Liver (tissue), 9 donors: Measurements from ENCODE around the gene SYCP2. TPM values are rescaled to one million over a fixed set of nuclear protein-coding genes. Genes with fewer than 3 reads are reported as not detected.

Experiments used
- DNase-seq: peaks from one replicate; pipeline ENCODE4 v3.0.0-alpha.2; 2017; ENCODE audit warnings: low spot score
- H3K27ac ChIP-seq, 2 donors: one replicate each; pipeline ENCODE4 v1.7.0; 2013; ENCODE audit warnings: inconsistent platforms in 2 of 2, low read length in 2 of 2, control low read depth in 1 of 2, low read depth in 1 of 2, mild to moderate bottlenecking in 1 of 2
- H3K27me3 ChIP-seq, 4 donors: one replicate each; pipeline versions ENCODE4 v1.6.1 to v1.7.0; 2013; ENCODE audit warnings: low read length in 3 of 4, inconsistent platforms in 1 of 4, mild to moderate bottlenecking in 1 of 4, moderate library complexity in 1 of 4; ENCODE audit not compliant: control insufficient read depth in 4 of 4, insufficient read depth in 4 of 4
- H3K36me3 ChIP-seq, 4 donors: one replicate each; pipeline versions ENCODE4 v1.6.1 to v1.7.0; 2013; ENCODE audit warnings: low read length in 3 of 4, mild to moderate bottlenecking in 3 of 4, low read depth in 1 of 4, moderate library complexity in 1 of 4; ENCODE audit not compliant: control insufficient read depth in 4 of 4, insufficient read depth in 3 of 4
- H3K4me1 ChIP-seq, 4 donors: one replicate each; pipeline versions ENCODE4 v1.6.1 to v1.7.0; 2013; ENCODE audit warnings: low read length in 3 of 4, mild to moderate bottlenecking in 3 of 4, moderate library complexity in 1 of 4; ENCODE audit not compliant: control insufficient read depth in 4 of 4, insufficient read depth in 4 of 4
- H3K4me3 ChIP-seq, 3 donors: one replicate each; pipeline versions ENCODE4 v1.6.1 to v1.7.0; 2013; ENCODE audit warnings: low read length in 3 of 3, control low read depth in 1 of 3, low read depth in 1 of 3, mild to moderate bottlenecking in 1 of 3
- H3K9ac ChIP-seq, 2 donors: one replicate each; pipeline ENCODE4 v1.7.0; 2013; ENCODE audit warnings: low read length in 2 of 2, mild to moderate bottlenecking in 2 of 2, moderate library complexity in 2 of 2, control low read depth in 1 of 2, low read depth in 1 of 2
- H3K9me3 ChIP-seq, 4 donors: one replicate each; pipeline versions ENCODE4 v1.6.1 to v1.7.0; 2013; ENCODE audit warnings: low read length in 3 of 4; ENCODE audit not compliant: control insufficient read depth in 4 of 4
- ATF3 ChIP-seq: IDR thresholded peaks from 2 replicates; pipeline ENCODE4 v1.6.1; 2016; ENCODE audit warnings: antibody characterized with exemption
- CTCF ChIP-seq: fragments of 150-350 bp; IDR thresholded peaks from 2 replicates; pipeline ENCODE4 v1.5.1; 2017; ENCODE audit warnings: improper control_type of control experiment, low read depth, low read length; ENCODE audit not compliant: missing input control
- EGR1 ChIP-seq, 2 donors: IDR thresholded peaks; 2 replicates each; pipeline ENCODE4 v1.6.1; 2016 to 2018; ENCODE audit warnings: antibody characterized with exemption in 2 of 2, low read depth in 2 of 2
- FOXA1 ChIP-seq: IDR thresholded peaks from 2 replicates; pipeline ENCODE4 v1.6.1; 2016; ENCODE audit warnings: antibody characterized with exemption
- FOXA2 ChIP-seq: IDR thresholded peaks from 2 replicates; pipeline ENCODE4 v1.6.1; 2016; ENCODE audit warnings: antibody characterized with exemption
- GABPA ChIP-seq, 2 donors: IDR thresholded peaks in 1 of 2; conservative IDR thresholded peaks in 1 of 2; 2 replicates each; pipeline ENCODE4 v1.6.1; 2016; ENCODE audit warnings: antibody characterized with exemption in 2 of 2, mild to moderate bottlenecking in 1 of 2, moderate library complexity in 1 of 2
- HNF4A ChIP-seq, 2 donors: conservative IDR thresholded peaks; 2 replicates each; pipeline ENCODE4 v1.6.1; 2016; ENCODE audit warnings: antibody characterized with exemption in 2 of 2, mild to moderate bottlenecking in 2 of 2
- HNF4G ChIP-seq: IDR thresholded peaks from 2 replicates; pipeline ENCODE4 v1.6.1; 2016; ENCODE audit warnings: antibody characterized with exemption
- JUND ChIP-seq, 2 donors: IDR thresholded peaks; 2 replicates each; pipeline ENCODE4 v1.6.1; 2016; ENCODE audit warnings: antibody characterized with exemption in 2 of 2
- MAX ChIP-seq: IDR thresholded peaks from 2 replicates; pipeline ENCODE4 v1.6.1; 2016; ENCODE audit warnings: antibody characterized with exemption
- NR2F2 ChIP-seq: IDR thresholded peaks from 2 replicates; pipeline ENCODE4 v1.6.1; 2016; ENCODE audit warnings: antibody characterized with exemption
- RAD21 ChIP-seq, 2 donors: IDR thresholded peaks; 2 replicates each; pipeline ENCODE4 v1.6.1; 2016; ENCODE audit warnings: antibody characterized with exemption in 2 of 2, mild to moderate bottlenecking in 2 of 2
- REST ChIP-seq: IDR thresholded peaks from 2 replicates; pipeline ENCODE4 v1.6.1; 2016; ENCODE audit warnings: antibody characterized with exemption, mild to moderate bottlenecking
- RXRA ChIP-seq, 2 donors: IDR thresholded peaks; 2 replicates each; pipeline ENCODE4 v1.6.1; 2017 to 2018; ENCODE audit warnings: antibody characterized with exemption in 2 of 2, mild to moderate bottlenecking in 1 of 2
- SP1 ChIP-seq: IDR thresholded peaks from 2 replicates; pipeline ENCODE4 v1.6.1; 2018; ENCODE audit warnings: antibody characterized with exemption, mild to moderate bottlenecking
- TAF1 ChIP-seq: conservative IDR thresholded peaks from 2 replicates; pipeline ENCODE4 v1.6.1; 2016; ENCODE audit warnings: antibody characterized with exemption, mild to moderate bottlenecking
- YY1 ChIP-seq: IDR thresholded peaks from 2 replicates; pipeline ENCODE4 v1.6.1; 2016; ENCODE audit warnings: antibody characterized with exemption, mild to moderate bottlenecking
- ZBTB33 ChIP-seq: IDR thresholded peaks from 2 replicates; pipeline ENCODE4 v1.6.1; 2016; ENCODE audit warnings: antibody characterized with exemption
- WGBS: extraction: QIAGEN DNeasy Blood & Tissue Kit; methylation state at CpG from one replicate; pipeline ENCODE4 v1.1.7; 2013; 5-methylcytosine and 5-hydroxymethylcytosine counted together
- polyA plus RNA-seq, 2 donors: library from polyadenylated mRNA; stranded (reverse) in 1 of 2; unstranded in 1 of 2; fragments of 200-250 nt in 1 of 2; fragments of >200 nt in 1 of 2; fragmentation: Nextera tagmentation in 1 of 2; extraction: Ambion mirVana in 1 of 2; gene quantifications; one replicate each; pipeline versions ENCODE4 v1.2.1 to v1.2.3, GENCODE V29; 2013 to 2015
- total RNA-seq, 2 donors: library from RNA; depleted of rRNA; stranded (reverse); fragments of >200 nt; gene quantifications; one replicate each; pipeline ENCODE4 v1.2.3, GENCODE V29; 2014
- donor health status: healthy.
- donor health status: healthy.
- donor health status: healthy.
- donor health status: healthy.
- donor health status: healthy.

Gene SYCP2
- total and polyA plus RNA-seq, 4 donors: 0.07 to 0.84 (median 0.38) TPM

- no peaks in the 10 kb centered on the region for H3K27me3 ChIP-seq
- 80% methylated on average over 4 of the region's 4 CpGs for WGBS
- no peaks in the 10 kb centered on the region for H3K4me1 ChIP-seq
- no peak overlapping the region for H3K27ac ChIP-seq
- H3K9ac ChIP-seq: no peak overlapping the region
- no peak for DNase-seq
- H3K4me3 ChIP-seq: no peak overlapping the region
- H3K36me3 ChIP-seq: no peaks in the 10 kb centered on the region
- H3K9me3 ChIP-seq: peaks cover 0 to 3% (median 0%) of the 10 kb centered on the region in 4 donors
- no peak for TF ChIP-seq JUND (IDR thresholded peaks at IDR 0.05)
These were observed 72.0 kb downstream of the SYCP2 start for GRCh38 chr20:59861401-59861800.

GRCh38 chr20:59858425-59858824, 75.0 kb downstream of the SYCP2 start:
- 83% methylated on average over 5 of the region's 5 CpGs for WGBS
- H3K27ac ChIP-seq: no peak overlapping the region

More at GRCh38 chr20:59858425-59858824, 75.0 kb downstream of the SYCP2 start:
- Histone ChIP-seq H3K4me1 (no peaks in the 10 kb centered on the region), H3K9me3 (peaks cover 0 to 3% (median 0%) of the 10 kb centered on the region in 4 donors), H3K27me3 (no peaks in the 10 kb centered on the region), H3K9ac (no peak overlapping the region), H3K36me3 (no peaks in the 10 kb centered on the region), H3K4me3 (no peak overlapping the region)
- no peak for DNase-seq
- TF ChIP-seq HNF4G: no peak
- no peak for TF ChIP-seq SP1
- no peak for TF ChIP-seq RAD21 (IDR thresholded peaks at IDR 0.05)
- TF ChIP-seq NR2F2: no peak
- TF ChIP-seq JUND (IDR thresholded peaks at IDR 0.05): no peak
- TF ChIP-seq MAX: no peak
- TF ChIP-seq ATF3: no peak
- no peak for TF ChIP-seq FOXA1
- TF ChIP-seq GABPA (IDR thresholded peaks at IDR 0.05 in 1 of 2, conservative IDR thresholded peaks at IDR 0.05 in 1 of 2): no peak
- no peak for TF ChIP-seq FOXA2
- no peak for TF ChIP-seq YY1
- TF ChIP-seq HNF4A (conservative IDR thresholded peaks at IDR 0.05): no peak
- TF ChIP-seq TAF1: no peak
- TF ChIP-seq RXRA (IDR thresholded peaks at IDR 0.05): no peak
- no peak for TF ChIP-seq REST
- TF ChIP-seq ZBTB33: no peak
- TF ChIP-seq CTCF: no peak
- TF ChIP-seq EGR1 (IDR thresholded peaks at IDR 0.05; ENCODE audit: low read depth in 2 of 2): no peak
